ENCODE data around the gene HADHB.

DNA sequence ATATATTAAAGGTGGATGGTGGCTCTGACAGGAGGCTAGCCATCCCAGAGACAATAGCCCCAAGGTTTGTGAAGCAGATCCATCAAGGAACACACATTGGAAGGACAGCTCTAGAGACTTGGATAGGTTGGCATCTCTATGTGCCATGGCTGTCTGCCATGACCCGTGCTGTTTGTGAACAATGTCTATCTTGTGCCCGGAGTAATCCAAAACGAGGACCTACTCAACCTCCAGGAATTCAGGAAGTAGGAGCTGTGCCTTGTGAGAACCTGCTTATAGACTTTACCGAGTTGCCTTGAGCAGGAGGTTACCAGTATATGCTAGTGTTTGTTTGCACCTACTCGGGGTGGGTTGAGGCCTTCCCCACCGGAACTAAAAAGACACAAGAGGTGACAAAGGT, 58.1 kb downstream of the HADHB start:
- TF ChIP-seq, protein P1, sequence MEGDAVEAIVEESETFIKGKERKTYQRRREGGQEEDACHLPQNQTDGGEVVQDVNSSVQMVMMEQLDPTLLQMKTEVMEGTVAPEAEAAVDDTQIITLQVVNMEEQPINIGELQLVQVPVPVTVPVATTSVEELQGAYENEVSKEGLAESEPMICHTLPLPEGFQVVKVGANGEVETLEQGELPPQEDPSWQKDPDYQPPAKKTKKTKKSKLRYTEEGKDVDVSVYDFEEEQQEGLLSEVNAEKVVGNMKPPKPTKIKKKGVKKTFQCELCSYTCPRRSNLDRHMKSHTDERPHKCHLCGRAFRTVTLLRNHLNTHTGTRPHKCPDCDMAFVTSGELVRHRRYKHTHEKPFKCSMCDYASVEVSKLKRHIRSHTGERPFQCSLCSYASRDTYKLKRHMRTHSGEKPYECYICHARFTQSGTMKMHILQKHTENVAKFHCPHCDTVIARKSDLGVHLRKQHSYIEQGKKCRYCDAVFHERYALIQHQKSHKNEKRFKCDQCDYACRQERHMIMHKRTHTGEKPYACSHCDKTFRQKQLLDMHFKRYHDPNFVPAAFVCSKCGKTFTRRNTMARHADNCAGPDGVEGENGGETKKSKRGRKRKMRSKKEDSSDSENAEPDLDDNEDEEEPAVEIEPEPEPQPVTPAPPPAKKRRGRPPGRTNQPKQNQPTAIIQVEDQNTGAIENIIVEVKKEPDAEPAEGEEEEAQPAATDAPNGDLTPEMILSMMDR (IDR thresholded peaks at IDR 0.05; ENCODE audit: insufficient read depth, low read length), result no peak
- TF ChIP-seq POLR2AphosphoS5 (IDR thresholded peaks at IDR 0.05; ENCODE audit: low read depth), result no peak
